ENCODE data around the gene FHIT. TPM values are rescaled to one million over a fixed set of nuclear protein-coding genes. Genes with fewer than 3 reads are reported as not detected.

FHIT gene
- total RNA-seq, 1 experiment from 2014 or later: not detected

DNA sequence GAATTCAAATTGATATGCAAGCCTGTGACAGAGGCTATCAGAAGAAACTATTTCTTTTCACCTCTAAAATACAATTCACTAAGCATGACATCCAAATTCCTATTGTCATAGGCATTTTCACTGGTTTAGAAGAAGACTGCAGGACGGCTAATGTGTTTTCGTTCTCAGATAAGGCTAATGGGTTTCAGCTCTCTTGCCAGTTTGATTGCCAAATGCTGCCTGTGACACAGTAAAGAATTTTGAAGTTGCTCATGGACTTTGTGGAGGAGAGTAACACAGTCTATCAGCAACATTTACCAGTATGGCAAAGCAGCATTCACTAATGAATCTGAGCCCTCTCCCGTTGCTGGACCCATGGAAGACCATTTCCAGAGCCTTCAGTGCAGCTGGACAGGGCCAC is 948.1 kb downstream of the FHIT start:
- DNase-seq (ENCODE audit: low read depth): no peak

DNA sequence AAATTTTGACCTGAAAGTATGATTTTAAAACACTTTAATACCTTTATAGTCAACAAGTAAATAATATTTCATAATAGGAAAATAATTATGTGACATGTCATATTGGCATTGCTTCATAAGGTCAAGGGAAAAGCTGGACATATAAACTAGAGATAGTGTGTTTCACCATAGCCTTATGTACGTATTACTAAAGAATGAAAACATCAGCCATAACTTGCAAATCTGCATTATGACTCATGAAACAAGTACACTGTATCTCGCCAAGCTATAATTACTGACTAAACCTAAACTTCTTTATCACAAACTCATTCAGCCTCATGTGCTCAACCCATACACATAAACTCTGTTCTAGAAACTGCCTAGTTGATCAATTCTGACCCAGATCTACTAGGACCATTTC is 950.1 kb downstream of the FHIT start:
- no peak for DNase-seq (ENCODE audit: low read depth)

DNA sequence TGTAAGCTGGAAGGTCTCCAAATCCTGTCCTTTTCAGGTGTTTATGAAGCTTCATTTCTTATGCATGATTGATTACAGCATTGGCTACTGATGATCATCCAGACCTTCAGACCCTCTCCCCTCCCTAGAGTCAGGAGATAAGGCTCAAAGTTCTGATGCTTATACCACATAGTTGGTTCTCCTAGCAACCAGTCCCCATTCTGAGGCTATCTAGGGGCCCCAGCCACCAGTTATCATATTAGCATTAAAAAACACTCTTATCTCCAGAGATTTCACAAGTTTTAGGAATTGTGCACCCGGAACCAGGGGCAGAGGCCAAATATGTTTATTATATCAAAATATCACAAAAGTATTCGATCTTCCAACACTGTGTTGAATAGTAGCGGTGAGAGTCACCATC is 953.1 kb downstream of the FHIT start:
- no peak for DNase-seq (ENCODE audit: low read depth)

DNA sequence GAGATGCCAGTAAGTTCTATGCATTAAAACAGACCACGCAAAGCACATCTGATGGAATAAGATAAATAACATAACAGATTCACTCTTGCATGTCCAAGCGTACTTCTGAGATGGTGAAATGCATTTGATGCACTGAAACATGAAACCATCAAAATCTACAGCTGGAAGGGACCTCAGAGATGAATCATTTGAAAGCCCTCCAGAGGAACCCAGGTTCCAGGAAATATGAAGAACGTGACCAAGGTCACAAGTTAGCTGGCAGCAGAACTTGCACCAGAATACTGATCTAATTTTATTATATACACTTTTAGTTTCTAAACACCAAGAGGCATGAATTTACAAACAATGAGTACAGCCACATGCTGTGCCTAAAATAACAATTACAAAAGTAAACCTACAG is 957.1 kb downstream of the FHIT start:
- DNase-seq (ENCODE audit: low read depth): peak; percentile 21

DNA sequence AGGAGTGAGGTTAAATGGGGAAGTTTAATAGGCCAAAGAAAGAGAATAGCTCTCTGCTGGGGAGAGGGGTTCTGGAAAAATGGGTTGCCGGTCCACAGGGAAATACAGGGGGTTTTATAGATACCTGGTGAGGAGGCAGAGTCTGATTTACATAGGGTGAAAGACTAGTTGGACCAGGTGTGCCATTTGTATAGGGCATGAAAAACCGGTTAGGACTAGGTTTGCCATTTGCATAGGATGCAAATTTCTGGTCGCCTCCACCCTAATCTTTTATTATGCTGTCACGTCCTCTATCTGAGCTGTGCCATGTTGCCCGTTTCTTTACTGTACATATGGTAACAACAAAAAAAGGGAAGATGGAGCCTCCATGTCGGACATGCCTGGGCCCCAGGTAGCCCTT is 960.1 kb downstream of the FHIT start:
- no peak for DNase-seq (ENCODE audit: low read depth)

DNA sequence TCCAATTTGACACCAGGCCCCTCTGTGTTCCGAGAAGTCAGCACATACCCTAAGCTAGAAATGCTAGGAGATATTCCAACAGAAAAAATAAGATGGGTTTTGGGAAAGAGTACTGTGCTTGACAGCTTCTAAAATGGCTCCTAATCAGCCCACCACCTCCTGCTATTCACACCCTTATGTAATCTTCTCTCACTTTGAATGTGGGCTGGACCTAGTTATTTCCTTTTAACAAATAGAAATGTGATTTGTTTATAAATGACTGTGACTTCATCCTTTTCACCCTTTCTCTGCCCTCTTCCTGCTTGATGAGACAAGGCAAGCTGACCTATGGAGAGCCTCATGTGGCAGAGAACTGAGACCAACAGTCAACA is 961.1 kb downstream of the FHIT start:
- DNase-seq (ENCODE audit: low read depth): no peak

DNA sequence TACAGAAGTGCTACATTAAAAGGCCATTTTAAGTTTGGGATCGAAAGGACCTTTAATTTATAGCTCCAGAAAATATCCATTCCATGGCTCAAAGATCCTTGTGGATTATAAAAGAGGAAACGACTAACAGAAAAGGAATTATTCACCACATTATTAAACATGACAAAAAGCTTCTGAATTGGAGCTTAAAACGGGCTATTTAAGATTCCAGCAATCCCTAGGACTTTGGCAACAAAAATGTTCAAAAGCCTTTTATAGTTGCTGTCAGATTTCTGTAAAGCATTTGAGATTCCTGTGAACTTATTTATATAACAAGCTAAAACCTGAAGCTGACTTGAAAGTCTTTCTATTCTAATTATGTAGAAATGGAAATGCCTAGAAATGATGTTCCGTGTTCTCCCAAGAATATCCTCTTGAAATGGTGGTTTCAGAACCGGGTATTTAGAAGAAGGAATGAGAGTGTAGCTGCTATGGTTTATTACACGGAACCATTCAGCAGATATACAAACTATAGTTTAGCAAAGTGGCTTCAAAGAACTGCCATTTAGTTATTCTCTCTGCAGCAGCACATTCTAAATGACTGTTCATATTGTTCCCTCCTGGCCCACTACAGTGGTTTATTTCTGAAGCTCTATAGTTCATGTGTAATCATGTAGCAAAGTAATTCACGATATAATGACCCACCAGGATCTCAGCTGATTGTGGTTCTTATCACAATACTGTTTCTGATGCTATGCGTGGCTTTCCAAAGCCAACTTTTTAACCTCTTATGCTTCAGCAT is 961.7 kb downstream of the FHIT start:
- DNase-seq (ENCODE audit: low read depth): no peak

DNA sequence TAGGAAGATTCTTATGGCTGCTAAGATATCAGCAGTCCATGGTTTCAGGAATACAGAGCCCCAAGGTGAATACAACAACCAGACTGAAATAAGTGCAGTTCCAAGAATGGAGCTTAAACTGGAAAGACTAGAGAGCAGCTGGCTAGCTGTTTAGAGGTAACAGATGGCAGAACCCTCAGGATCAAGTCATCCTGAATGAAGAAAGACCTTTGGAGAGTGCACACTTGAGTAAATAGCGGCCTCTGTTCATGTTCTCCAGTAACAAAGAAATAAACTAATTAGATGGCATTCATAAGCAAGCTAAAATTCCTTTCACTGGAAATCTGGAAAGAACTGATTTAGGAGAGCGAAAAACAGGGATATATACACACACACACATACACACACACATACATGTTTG is 968.4 kb downstream of the FHIT start:
- no peak for DNase-seq (ENCODE audit: low read depth)

DNA sequence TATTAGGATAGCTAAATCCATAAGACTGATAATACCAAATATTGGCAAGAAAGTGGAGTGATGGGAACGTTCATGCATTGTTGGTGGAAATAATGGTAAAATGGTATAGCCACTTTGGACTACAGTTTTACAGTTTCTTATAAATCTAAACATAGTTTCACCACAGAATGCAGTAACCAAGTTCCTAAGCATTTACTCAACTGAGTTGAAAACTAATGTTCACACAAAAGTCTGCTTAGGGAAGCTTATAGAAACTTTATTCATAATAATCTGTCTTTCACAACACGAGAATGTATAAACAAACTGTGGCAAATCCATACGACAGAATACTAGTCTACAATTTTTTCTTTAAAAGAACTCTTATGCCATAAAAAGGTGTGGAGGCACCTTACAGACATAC is 969.3 kb downstream of the FHIT start:
- no peak for DNase-seq (ENCODE audit: low read depth)

DNA sequence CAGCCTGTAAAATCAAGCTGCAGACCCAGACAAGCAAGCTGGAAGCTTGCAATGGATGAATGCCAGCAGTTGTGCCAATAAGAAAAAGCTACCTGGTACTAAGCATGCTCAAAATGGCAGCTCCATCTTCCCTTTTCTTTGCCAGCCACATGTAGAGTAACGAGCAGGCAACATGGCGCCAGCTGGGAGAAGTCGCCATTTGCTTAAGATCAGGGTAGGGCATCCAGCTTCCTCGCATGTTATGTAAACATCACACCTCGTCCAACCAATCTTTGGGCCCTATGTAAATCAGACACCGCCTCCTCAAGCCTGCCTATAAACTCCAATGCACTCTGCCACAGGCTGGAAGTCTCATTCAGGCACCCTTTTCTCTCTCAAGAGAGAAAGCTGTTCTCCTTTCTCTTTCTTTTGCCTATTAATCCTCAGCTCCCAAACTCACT is 973.9 kb downstream of the FHIT start:
- DNase-seq (ENCODE audit: low read depth): peak; percentile 6

DNA sequence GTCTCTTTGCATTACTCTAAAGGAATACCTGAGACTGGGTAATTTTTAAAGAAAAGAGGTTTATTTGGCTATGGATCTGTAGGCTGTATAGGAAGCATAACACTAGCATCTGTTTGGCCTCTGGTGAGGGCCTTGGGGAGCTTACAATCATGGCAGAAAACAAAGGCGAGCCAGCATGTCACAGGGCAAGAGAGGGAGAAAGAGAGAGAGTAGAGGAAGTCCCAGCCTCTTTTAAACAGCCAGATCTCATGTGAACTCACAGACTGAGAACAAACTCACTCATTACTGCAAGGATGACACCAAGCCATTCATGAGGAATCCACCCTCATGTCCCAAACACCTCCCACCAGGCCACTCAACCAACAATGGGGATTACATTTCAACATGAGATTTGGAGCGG is 974.6 kb downstream of the FHIT start:
- DNase-seq (ENCODE audit: low read depth): no peak

DNA sequence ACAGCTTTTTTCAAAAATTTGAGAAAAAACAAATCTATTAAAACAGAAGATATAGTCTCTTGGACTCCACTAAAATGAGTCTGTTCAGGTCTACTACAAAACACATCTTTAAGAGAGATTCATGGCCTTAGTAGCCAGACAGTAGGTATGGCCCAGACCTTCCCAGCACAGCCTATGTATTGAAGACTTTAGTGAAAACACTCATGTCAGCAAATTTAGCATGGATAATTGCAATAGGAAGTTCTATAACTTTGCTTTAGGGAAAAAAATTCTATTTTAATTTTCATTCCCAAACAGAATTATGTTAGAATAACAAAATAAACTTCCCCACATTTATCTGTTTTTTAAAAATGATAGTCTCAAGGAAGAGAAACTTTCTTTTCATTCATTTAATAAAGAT is 976.6 kb downstream of the FHIT start:
- no peak for DNase-seq (ENCODE audit: low read depth)

DNA sequence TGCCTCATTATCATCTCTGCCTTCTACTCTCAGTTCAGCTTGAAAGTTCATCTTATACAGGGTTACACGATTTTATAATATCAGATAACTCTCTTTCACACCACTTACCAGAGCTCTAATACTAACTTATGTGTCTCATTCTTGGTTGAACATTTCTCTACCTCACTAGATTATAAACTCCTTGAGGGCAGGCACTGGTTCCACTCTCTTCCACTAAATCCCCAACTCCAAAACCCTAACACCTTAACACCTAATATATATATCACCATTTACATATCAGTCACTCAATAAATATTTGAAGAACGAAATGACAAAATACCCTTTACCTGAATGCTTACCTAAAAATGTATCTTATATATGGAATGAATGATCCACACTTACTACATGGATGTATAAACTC is 977.2 kb downstream of the FHIT start:
- no peak for DNase-seq (ENCODE audit: low read depth)

DNA sequence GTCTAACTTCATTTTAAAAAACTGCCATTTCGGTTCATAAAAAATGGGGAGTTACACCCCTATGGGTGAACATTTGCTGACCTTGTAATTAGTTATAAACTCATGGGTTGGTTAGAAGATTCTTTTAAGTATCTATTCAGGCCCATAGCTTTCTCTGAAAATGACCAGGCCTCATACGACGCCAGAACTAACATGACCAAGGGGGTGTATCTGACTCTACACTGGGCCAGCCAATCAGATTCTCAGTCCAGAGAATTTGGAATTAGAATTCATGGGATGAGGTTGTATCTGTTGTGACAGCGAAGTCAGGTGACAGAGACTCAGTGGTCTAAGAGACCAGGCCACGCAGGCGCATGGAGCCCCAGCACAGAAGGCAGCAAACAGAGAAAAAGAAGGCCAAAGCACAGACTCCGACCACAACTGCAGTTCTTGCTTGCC is 981.4 kb downstream of the FHIT start:
- no peak for DNase-seq (ENCODE audit: low read depth)

DNA sequence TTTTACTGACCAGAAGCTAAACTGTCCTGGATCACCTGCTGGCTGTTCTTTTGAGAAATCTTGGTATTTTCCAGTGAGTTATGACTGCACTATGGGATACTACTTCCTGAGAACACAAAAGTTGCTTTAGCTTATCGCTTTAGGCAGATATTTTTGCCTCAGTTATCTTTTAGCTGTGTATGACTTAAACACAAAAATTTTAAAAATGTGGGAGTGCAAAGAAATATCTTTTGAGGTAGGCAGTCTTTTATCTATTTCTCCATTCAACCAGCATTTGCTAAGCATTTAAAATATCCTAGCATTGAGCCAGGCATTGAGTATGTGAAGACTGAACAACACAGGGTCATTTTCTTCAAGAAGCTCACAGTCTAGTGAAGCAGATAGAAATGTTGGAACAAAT is 981.9 kb downstream of the FHIT start:
- DNase-seq (ENCODE audit: low read depth): no peak

DNA sequence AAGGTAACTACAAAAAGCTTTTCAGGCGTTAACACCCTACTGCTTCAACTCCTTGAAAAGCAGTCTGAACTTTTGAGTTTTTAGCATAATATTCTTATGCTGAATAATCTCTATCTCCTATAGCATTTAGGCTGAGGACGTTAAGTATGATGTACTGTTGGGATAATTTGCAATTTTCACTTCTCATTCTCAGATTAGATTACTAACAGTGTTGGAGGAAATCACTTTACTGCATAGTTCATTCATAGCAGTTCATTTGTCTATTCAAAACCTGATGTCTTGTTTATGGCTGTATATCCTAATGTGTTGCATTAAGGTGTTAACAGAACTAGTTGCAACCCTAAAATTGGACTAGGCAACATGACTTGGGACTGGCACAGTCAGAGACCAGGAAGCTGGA is 983.1 kb downstream of the FHIT start:
- DNase-seq (ENCODE audit: low read depth): no peak

DNA sequence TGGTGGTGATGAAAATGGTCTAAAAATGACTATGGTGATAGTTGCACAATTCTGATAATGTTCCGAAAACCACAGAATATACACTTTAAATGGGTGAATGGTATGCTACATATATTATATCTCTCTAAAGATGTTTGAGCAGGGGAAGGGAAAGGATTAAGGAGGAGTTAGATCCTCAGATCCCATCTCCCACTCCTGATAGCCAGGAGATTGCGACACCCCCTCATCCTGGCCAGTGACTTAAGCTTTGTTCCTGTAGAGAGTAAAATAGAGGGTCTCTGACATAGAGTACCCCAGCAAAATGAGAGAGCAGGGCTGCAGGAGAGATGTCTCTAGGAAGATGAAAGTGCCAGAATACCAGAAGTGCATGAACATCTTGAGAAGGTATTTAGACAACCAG is 984.8 kb downstream of the FHIT start:
- DNase-seq (ENCODE audit: low read depth): no peak

DNA sequence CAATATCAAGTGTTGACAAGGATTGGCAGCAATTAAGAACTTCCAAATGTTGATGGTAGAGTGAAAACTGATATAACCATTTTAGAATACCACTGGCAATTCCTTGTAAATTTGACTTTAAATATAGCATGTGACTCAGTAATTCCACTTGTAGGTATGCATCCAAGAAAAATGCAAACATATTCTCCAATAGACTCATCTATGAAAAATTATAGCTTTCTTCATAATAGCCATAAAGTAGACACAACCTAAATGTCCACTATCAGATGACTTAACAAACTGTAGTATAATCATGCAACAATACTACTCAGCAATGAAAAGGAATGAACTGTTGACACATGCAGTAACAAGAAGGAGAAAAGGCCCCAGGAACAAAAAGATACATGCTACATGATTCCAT is 988.1 kb downstream of the FHIT start:
- no peak for DNase-seq (ENCODE audit: low read depth)

DNA sequence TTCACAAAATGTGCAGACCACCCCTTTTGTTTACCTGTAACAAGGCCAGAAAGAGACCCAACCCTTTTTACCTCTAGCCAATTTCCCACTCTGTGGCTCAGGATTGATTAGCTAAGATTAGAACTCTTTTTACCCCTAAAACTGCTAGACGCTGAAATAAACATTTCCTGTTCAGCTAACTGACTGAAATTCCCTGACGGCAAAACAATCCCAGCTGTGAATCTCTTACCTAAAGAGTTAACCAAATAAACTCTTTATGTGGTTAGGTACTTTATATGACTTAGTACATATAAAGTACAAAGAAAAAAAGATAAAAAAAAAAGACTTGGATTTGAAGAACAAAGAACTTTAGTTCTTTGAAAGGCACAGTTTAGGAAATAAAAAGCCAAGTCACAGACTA is 988.7 kb downstream of the FHIT start:
- DNase-seq (ENCODE audit: low read depth): no peak

DNA sequence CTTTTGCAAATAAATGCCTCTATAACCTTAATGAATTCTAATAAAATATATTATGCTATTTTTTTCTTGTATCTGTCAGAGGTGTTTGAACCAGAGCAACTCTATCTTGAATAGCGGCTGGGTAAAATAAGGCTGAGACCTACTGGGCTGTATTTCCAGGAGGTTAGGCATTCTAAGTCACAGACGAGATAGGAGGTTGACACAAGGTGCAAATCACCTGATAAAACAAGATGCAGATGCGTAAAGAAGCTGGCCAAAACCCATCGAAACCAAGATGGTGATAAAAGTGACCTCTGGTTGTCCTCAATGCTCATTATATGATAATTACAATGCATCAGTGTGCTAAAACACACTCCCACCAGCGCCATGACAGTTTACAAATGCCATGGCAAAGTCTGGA is 990.7 kb downstream of the FHIT start:
- no peak for DNase-seq (ENCODE audit: low read depth)

DNA sequence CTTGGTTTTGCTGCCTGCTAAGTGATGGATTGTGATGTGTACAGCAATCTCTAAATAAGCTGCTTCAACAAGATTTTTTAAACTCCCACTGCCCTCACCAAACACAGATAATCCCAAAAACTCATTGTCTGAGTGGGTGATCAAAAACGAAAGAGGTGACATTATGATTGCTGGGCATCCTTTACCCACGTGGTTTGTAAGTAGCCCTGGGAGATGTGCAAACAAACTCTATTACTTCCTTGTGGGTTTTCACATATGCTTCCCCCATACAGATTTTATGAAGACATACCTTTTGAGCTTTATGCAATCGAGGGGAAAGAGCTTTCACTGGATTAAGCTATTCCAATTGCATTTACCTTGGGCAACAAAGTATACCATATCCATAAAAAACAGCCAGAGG is 1000.4 kb downstream of the FHIT start:
- DNase-seq (ENCODE audit: low read depth): no peak

DNA sequence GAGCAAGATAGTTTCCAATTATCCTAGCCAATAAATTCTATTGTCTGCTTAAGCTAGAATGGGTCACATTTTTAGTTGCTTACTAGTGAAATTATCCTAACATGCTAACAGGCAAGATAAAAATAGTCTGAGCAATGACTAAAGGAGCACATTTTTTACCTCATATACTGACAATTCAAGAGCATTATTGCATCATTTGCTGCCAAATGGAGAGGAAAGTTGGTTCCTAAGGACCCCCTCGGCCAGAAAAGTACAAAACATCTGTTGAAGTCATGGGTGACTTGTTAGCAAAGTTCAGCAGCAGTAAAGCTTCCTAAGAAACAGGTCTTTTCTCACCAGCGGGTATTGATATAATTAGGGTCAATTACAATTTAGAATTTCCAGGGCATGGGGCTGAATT is 1001.0 kb downstream of the FHIT start:
- no peak for DNase-seq (ENCODE audit: low read depth)

DNA sequence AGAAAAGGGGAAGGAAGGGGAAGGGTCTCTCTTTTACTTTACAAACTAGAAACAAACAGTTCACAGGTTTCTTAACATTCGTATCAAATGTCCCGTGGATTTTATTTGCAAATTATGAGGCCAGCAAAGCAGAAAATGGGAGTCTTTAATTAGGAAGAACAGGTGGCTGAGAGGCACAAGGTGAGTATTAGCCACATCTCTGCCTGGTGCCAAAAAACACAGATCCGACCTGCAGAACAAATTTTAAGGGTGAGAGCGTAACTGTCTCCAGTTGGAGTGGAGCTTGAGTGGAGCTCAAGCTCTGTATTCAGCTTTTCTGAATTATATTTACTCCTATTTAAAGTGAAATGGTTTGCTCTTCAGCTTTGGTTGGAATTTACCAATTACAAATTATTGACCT is 1004.9 kb downstream of the FHIT start:
- no peak for DNase-seq (ENCODE audit: low read depth)

DNA sequence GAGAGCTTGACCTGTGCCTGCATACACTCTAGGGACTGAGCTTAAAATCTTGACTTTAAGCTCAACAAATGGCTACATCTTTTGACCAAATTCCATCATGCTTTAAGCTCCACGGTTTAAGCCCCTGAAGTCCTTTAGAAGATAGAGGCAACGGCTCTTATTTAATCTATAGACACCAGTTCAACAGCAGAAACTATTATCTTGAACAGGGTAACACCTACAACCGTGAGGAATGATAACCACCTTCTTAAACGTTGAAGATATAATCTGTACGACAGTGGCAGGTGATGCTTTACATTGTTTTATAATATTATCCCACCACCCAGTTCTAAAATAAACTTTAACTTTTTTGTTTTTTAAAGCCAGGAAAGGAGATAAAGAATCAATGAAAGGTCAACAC is 1007.8 kb downstream of the FHIT start:
- no peak for DNase-seq (ENCODE audit: low read depth)
